ENCODE results near the gene CBLC. TPM values are rescaled to one million over a fixed set of nuclear protein-coding genes. Genes with fewer than 3 reads are reported as not detected.

The CBLC gene
- total RNA-seq, 1 donor from 2014 or later, result 9.9 TPM

- DNase-seq (ENCODE audit: low read depth), result no peak
- no peaks in the 10 kb centered on the region for H3K27me3 ChIP-seq (ENCODE audit: control insufficient read depth, insufficient read depth, low read length)
- H3K4me3 ChIP-seq (ENCODE audit: low read depth, low read length), result no peak overlapping the region
- peaks cover 8% of the 10 kb centered on the region for H3K36me3 ChIP-seq (ENCODE audit: control insufficient read depth, insufficient read depth, low read length)
- TF ChIP-seq CTCF (IDR thresholded peaks at IDR 0.05; ENCODE audit: insufficient read depth, low read length, poor library complexity, severe bottlenecking), result no peak
Measured at GRCh38 chr19:44756089-44756562, 21.6 kb upstream of the CBLC start.

GRCh38 chr19:44757057-44757734 lies 20.5 kb upstream of the CBLC start:
- H3K4me3 ChIP-seq (ENCODE audit: low read depth, low read length), result peak overlapping the region; percentile 12
- peaks cover 8% of the 10 kb centered on the region for H3K36me3 ChIP-seq (ENCODE audit: control insufficient read depth, insufficient read depth, low read length)
- no peaks in the 10 kb centered on the region for H3K27me3 ChIP-seq (ENCODE audit: control insufficient read depth, insufficient read depth, low read length)
- DNase-seq (ENCODE audit: low read depth), result no peak
- no peak for TF ChIP-seq CTCF (IDR thresholded peaks at IDR 0.05; ENCODE audit: insufficient read depth, low read length, poor library complexity, severe bottlenecking)

GRCh38 chr19:44757735-44758505 lies 19.8 kb upstream of the CBLC start:
- Histone ChIP-seq H3K4me3 (ENCODE audit: low read depth, low read length) (peak overlapping the region; percentile 23), H3K36me3 (ENCODE audit: control insufficient read depth, insufficient read depth, low read length) (peaks cover 8% of the 10 kb centered on the region), H3K27me3 (ENCODE audit: control insufficient read depth, insufficient read depth, low read length) (no peaks in the 10 kb centered on the region)
- TF ChIP-seq CTCF (IDR thresholded peaks at IDR 0.05; ENCODE audit: insufficient read depth, low read length, poor library complexity, severe bottlenecking), result no peak
- DNase-seq (ENCODE audit: low read depth), result no peak

GRCh38 chr19:44758596-44758995 lies 19.1 kb upstream of the CBLC start:
- no peak for TF ChIP-seq CTCF (IDR thresholded peaks at IDR 0.05; ENCODE audit: insufficient read depth, low read length, poor library complexity, severe bottlenecking)
- no peak for DNase-seq (ENCODE audit: low read depth)
- H3K27me3 ChIP-seq (ENCODE audit: control insufficient read depth, insufficient read depth, low read length), result no peaks in the 10 kb centered on the region
- peaks cover 8% of the 10 kb centered on the region for H3K36me3 ChIP-seq (ENCODE audit: control insufficient read depth, insufficient read depth, low read length)
- no peak overlapping the region for H3K4me3 ChIP-seq (ENCODE audit: low read depth, low read length)

- no peak for TF ChIP-seq CTCF (IDR thresholded peaks at IDR 0.05; ENCODE audit: insufficient read depth, low read length, poor library complexity, severe bottlenecking)
- Histone ChIP-seq H3K36me3 (ENCODE audit: control insufficient read depth, insufficient read depth, low read length) (peaks cover 8% of the 10 kb centered on the region), H3K4me3 (ENCODE audit: low read depth, low read length) (no peak overlapping the region), H3K27me3 (ENCODE audit: control insufficient read depth, insufficient read depth, low read length) (no peaks in the 10 kb centered on the region)
- DNase-seq (ENCODE audit: low read depth), result no peak
Measured at GRCh38 chr19:44759083-44759804, 18.4 kb upstream of the CBLC start.

Measured in kidney epithelial cell (primary cell).